ENCODE data around the gene PRDM2.

DNA sequence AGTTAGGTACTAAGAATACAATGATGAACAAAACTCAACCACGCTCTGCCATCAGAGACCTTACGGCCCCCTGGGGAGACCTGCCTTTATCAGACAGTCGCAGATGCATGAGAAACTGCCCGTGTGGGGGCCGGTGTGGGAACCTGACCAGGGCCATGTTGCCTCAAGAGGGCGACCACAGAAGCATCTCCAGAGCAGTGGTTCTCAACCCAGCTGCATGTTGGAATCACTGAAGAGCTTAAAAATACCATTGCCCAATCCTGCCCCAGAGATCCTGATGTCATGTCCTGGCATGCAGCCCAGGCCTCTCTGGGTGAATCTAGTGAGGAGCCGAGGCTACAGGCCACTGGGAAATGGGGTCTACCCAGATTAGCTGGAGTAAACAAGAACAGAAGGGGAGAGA lies 108.7 kb downstream of the PRDM2 start:
- TF ChIP-seq EZH2 (IDR thresholded peaks at IDR 0.05; ENCODE audit: insufficient read depth, poor library complexity, severe bottlenecking), result no peak
- no peak for TF ChIP-seq EZH2phosphoT487 (IDR thresholded peaks at IDR 0.05; ENCODE audit: insufficient read depth, low read depth)
